Right atrium auricular region (tissue), 2 donors: ENCODE results near the gene THBS1. TPM values are rescaled to one million over a fixed set of nuclear protein-coding genes. Genes with fewer than 3 reads are reported as not detected.

Experiments
- DNase-seq: peaks from one replicate; pipeline ENCODE4 v3.0.0-alpha.2; 2019; ENCODE audit warnings: low spot score
- H3K27ac ChIP-seq, 2 donors: fragments of 200-600 bp; sonication (generic); 1 replicate in 1 of 2; 2 replicates in 1 of 2; pipeline ENCODE4 v1.5.1; 2016 to 2019
- H3K27me3 ChIP-seq, 2 donors: fragments of 200-600 bp; sonication (generic); one replicate each; pipeline versions ENCODE4 v1.5.1 to v1.6.0; 2017 to 2019
- H3K36me3 ChIP-seq: fragments of 200-600 bp; sonication (generic); one replicate; pipeline ENCODE4 v1.5.1; 2016
- H3K4me1 ChIP-seq, 2 donors: fragments of 200-600 bp; sonication (generic); one replicate each; pipeline versions ENCODE4 v1.5.1 to v1.6.0; 2017 to 2019
- H3K4me3 ChIP-seq, 2 donors: fragments of 200-600 bp; sonication (generic); 1 replicate in 1 of 2; 2 replicates in 1 of 2; pipeline ENCODE4 v1.5.1; 2017 to 2019; ENCODE audit warnings: mild to moderate bottlenecking in 1 of 2, moderate library complexity in 1 of 2
- H3K9me3 ChIP-seq, 2 donors: fragments of 200-600 bp; sonication (generic); one replicate each; pipeline ENCODE4 v1.5.1; 2019
- CTCF ChIP-seq, 2 donors: fragments of 200-600 bp; sonication (generic); IDR thresholded peaks; one replicate each; pipeline ENCODE4 v1.5.1; 2019; ENCODE audit warnings: antibody characterized with exemption in 2 of 2
- total RNA-seq, 2 donors: library from RNA; depleted of rRNA; stranded (reverse); fragments of >200 nt; gene quantifications; one replicate each; pipeline ENCODE4 v1.1.0, GENCODE V29; 2016

THBS1 gene
- total RNA-seq, 2 donors from 2014 or later, result 67.8 to 205 TPM

DNA sequence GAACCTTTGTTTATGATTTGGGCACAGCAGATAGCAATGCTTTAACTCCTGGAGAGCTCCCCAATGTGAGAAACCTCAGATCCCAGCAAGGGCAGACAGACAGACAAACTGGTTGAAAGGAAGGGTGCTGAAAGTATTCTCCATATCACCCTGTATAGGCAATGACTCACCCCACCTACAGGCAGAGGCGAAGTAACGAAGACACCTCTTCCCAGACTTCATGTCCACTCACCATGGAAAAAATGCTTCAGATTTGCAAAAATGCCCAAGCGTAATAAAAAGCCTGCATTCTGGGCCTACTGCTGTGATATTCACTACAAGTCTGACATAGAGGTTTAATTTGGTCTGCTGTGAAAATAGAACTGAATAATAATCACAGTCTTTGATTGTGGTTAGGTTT is 50.5 kb downstream of the THBS1 start:
- Histone ChIP-seq H3K27me3 (no peaks in the 10 kb centered on the region), H3K27ac (no peak overlapping the region), H3K4me3 (no peak overlapping the region), H3K36me3 (no peaks in the 10 kb centered on the region), H3K9me3 (no peaks in the 10 kb centered on the region), H3K4me1 (peaks cover 0 to 32% of the 10 kb centered on the region in 2 donors)
- DNase-seq, result no peak
- TF ChIP-seq CTCF (IDR thresholded peaks at IDR 0.05), result no peak

DNA sequence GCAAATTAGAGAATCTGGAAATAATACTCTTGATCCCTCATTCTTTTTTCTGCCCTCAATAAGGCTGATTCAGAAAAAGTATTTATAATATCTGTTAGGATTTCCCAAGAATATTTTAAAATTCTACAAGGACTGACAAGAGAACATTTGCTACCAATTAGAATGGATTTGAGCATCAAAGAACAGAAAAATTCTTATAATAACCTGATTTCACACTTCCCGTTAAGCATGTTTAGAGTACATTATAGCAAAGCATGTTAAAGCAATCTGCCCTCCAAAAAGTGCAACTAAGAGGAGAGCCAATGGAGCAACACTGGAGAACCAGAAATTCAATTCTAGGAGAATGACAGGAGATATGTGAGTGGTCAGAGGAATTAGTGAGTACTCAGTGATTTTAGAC is 57.2 kb downstream of the THBS1 start:
- Histone ChIP-seq H3K27ac (no peak overlapping the region), H3K27me3 (no peaks in the 10 kb centered on the region), H3K4me3 (no peak overlapping the region), H3K9me3 (no peaks in the 10 kb centered on the region), H3K4me1 (peaks cover 0 to 6% of the 10 kb centered on the region in 2 donors), H3K36me3 (no peaks in the 10 kb centered on the region)
- no peak for TF ChIP-seq CTCF (IDR thresholded peaks at IDR 0.05)
- DNase-seq, result no peak

- no peak for TF ChIP-seq CTCF (IDR thresholded peaks at IDR 0.05)
- Histone ChIP-seq H3K4me3 (no peak overlapping the region), H3K9me3 (no peaks in the 10 kb centered on the region), H3K27me3 (no peaks in the 10 kb centered on the region), H3K36me3 (no peaks in the 10 kb centered on the region), H3K4me1 (peaks cover 0 to 6% of the 10 kb centered on the region in 2 donors), H3K27ac (no peak overlapping the region)
- DNase-seq, result no peak
Measured at GRCh38 chr15:39639037-39639436, 58.2 kb downstream of the THBS1 start.

DNA sequence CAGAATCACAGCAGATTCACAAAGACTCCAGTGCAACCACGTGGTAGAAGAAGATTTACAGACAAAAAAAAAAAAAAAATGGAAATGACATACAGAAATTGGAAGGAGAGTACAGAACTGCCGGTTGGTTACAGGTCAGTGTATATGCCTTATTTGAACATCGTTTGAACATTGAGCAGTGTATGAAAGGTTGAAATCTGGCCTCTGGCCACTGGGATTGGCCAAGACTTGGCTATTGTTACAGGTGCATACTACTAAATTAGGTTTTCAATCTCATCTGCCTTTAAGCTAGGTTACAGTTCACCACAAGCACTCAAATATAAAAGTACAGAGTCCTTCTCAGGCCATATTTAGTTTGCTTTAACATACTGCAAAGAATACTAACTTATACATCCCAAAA is 59.8 kb downstream of the THBS1 start:
- Histone ChIP-seq H3K4me1 (peaks cover 0 to 11% of the 10 kb centered on the region in 2 donors), H3K9me3 (no peaks in the 10 kb centered on the region), H3K36me3 (no peaks in the 10 kb centered on the region), H3K27ac (no peak overlapping the region), H3K27me3 (no peaks in the 10 kb centered on the region), H3K4me3 (no peak overlapping the region)
- no peak for TF ChIP-seq CTCF (IDR thresholded peaks at IDR 0.05)
- DNase-seq, result no peak

DNA sequence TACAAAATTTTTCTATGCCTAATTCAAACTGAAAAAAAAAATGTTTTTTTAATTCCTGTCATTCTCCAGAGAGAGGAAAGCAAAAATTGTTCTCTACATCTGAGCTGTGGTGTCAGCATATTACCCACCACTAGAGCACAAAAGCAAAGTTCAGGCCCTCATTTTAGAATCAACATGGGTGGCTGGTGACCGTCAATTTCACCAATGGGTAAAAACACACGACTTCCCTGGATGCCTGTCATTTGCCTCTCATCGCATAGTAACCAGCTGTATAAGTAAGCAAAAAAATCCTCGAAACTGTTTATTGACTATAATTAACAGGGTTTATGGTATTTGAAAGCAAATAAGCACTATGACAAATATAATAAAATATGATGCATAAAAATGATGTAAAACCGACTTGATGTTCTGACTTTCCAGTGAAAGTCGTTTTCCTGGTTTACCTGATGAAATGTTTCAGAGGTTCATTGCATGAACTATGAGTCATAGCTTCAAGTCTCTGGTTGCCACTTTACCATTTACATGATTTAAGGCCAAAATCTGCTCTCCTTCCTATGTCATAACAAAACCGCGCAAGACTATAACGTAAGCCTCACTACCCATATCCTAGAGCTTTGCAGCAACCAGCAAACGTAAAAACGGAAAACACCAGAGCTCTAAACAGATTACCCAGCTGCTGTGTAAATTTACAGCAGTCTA is 60.5 kb downstream of the THBS1 start:
- Histone ChIP-seq H3K4me3 (no peak overlapping the region), H3K27ac (no peak overlapping the region), H3K36me3 (no peaks in the 10 kb centered on the region), H3K27me3 (no peaks in the 10 kb centered on the region), H3K4me1 (peaks cover 0 to 11% of the 10 kb centered on the region in 2 donors), H3K9me3 (no peaks in the 10 kb centered on the region)
- TF ChIP-seq CTCF (IDR thresholded peaks at IDR 0.05), result no peak
- no peak for DNase-seq
